ENCODE data around the gene C1orf21. TPM values are rescaled to one million over a fixed set of nuclear protein-coding genes. Genes with fewer than 3 reads are reported as not detected.
A peak's percentile ranks its signal among the peaks of the same experiment; 100 is the strongest.

C1orf21 gene
- polyA plus RNA-seq, 1 of the 3 experiments (the other 2 are of a cell fraction) = 4.8 TPM

DNA sequence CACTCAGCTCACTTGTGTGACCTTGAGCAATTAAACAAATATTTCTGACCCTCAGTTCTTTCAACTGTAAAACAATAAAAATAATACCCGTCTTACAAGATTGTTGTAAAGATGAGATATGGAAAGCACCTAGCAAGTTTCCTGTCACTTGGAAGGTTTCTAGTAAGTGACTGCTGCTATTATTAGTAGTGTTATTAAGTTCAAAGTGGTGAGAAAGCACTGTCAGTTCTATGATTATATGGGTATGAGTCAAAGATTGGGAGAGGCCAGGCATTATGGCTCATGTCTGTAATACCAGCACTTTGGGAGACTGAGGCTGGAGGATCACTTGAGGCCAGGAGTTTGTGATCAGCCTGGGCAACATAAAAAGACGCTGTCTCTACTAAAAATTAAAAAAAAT is 145.4 kb downstream of the C1orf21 start:
- H3K9ac ChIP-seq = no peak overlapping the region
- H3K9me2 ChIP-seq = no peaks in the 10 kb centered on the region
- H3F3A ChIP-seq (replicated peaks; ENCODE audit: insufficient read depth) = no peaks in the 10 kb centered on the region
- no peaks in the 10 kb centered on the region for H4K20me1 ChIP-seq (ENCODE audit: insufficient read depth)
- H3K27ac ChIP-seq (ENCODE audit: low read depth in 2 of 2, low read length in 1 of 2) = peak overlapping the region in 1 of 2 experiments; percentile 76; a peak in 1 of 4 replicates
- no peaks in the 10 kb centered on the region for H3K36me3 ChIP-seq (replicated peaks in 1 of 2; ENCODE audit: control insufficient read depth in 1 of 2, insufficient read depth in 2 of 2, low read length in 1 of 2)
- H2AFZ ChIP-seq (ENCODE audit: low read depth) = no peak overlapping the region
- POLR2A ChIA-PET = no interaction called here
- no peaks in the 10 kb centered on the region for H3K9me3 ChIP-seq
- no peak overlapping the region for H3K4me2 ChIP-seq
- 92% methylated on average over 2 of the region's 2 CpGs for WGBS (ENCODE audit: low lambda C conversion rate)
- DNase-seq = no peak
- H3K27me3 ChIP-seq (ENCODE audit: insufficient read depth) = no peaks in the 10 kb centered on the region
- H3K4me1 ChIP-seq (ENCODE audit: control insufficient read depth in 1 of 2, insufficient read depth in 2 of 2, low read depth in 1 of 2, low read length in 1 of 2) = peaks cover 0 to 7% of the 10 kb centered on the region in 2 experiments; a peak in 1 of 4 replicates
- CTCF ChIA-PET = interaction anchor here (1.0 kb wide), 1 partner anchor 20 kb away, joined by 3 read pairs; no protein-coding TSS in a partner anchor
- H3K79me2 ChIP-seq (ENCODE audit: insufficient read depth) = no peaks in the 10 kb centered on the region
- H3K4me3 ChIP-seq (ENCODE audit: low read depth in 2 of 2, low read length in 1 of 2) = no peak overlapping the region
- no peak for TF ChIP-seq EZH2phosphoT487 (IDR thresholded peaks at IDR 0.05; ENCODE audit: borderline replicate concordance, low read depth)

DNA sequence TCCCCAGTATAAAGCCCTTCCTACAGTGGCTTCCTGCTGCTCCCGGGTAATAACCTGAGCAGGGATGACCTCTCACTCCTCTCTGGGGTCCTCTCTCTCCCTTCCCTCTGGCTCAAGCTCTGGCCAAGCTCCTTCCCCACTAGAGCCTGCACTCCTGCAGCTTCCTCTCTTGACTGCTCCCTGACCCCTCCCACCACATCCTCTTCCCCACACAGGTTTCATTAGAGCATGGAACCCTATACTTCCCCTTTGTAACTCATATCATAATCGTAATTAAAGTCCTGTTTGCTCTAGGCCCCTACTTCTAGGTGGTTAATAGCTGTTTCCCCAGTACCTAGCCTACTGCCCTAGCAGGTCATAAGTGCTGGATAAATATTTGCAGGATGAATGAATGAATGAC is 146.2 kb downstream of the C1orf21 start:
- Histone ChIP-seq H3K9ac (no peak overlapping the region), H3K27ac (ENCODE audit: low read depth in 2 of 2, low read length in 1 of 2) (no peak overlapping the region), H3K4me1 (ENCODE audit: control insufficient read depth in 1 of 2, insufficient read depth in 2 of 2, low read depth in 1 of 2, low read length in 1 of 2) (peaks cover 0 to 7% of the 10 kb centered on the region in 2 experiments; a peak in 1 of 4 replicates), H3K79me2 (ENCODE audit: insufficient read depth) (no peaks in the 10 kb centered on the region), H3K9me3 (0 out of 2 replicates have a peak, but pooled peaks cover 4% of the 10 kb centered on the region), H2AFZ (ENCODE audit: low read depth) (no peak overlapping the region), H3K27me3 (ENCODE audit: insufficient read depth) (no peaks in the 10 kb centered on the region), H3K4me3 (ENCODE audit: low read depth in 2 of 2, low read length in 1 of 2) (no peak overlapping the region), H3F3A (replicated peaks; ENCODE audit: insufficient read depth) (no peaks in the 10 kb centered on the region), H3K36me3 (replicated peaks in 1 of 2; ENCODE audit: control insufficient read depth in 1 of 2, insufficient read depth in 2 of 2, low read length in 1 of 2) (peaks cover 0 to 4% of the 10 kb centered on the region in 2 experiments), H4K20me1 (ENCODE audit: insufficient read depth) (no peaks in the 10 kb centered on the region), H3K4me2 (no peak overlapping the region), H3K9me2 (no peaks in the 10 kb centered on the region)
- ChIA-PET CTCF (interaction anchor here (0.6 to 1.0 kb wide), 3 partner anchors 21 to 33 kb away, joined by 3 read pairs; no protein-coding TSS in a partner anchor), POLR2A (no interaction called here)
- DNase-seq = no peak
- WGBS (ENCODE audit: low lambda C conversion rate) = 85% methylated on average over 2 of the region's 2 CpGs
- TF ChIP-seq FOXJ3 (CRISPR knock-in tag; IDR thresholded peaks at IDR 0.05) = no peak
- TF ChIP-seq TEAD4 (IDR thresholded peaks at IDR 0.05; ENCODE audit: borderline replicate concordance, insufficient read depth) = no peak

DNA sequence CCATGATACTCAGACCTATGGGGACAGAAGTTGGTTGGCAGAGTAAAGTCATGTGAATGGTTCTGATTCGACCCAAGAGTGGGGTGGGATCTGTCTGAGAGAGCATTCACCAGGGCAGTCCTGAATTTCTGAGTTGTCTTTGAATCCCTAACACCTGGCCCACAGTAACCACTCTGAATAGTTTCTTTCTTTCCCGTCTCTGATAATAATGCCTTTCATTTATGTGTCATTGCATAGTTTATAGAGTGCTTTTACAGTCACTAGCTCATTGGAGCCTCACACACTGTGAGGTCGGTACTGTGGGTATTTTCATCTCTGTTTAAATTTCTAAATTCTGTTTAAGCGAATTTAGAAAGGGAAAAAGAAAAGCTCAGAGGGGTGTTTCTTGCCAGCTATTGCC is 147.1 kb downstream of the C1orf21 start:
- Histone ChIP-seq H4K20me1 (ENCODE audit: insufficient read depth) (no peaks in the 10 kb centered on the region), H3K79me2 (ENCODE audit: insufficient read depth) (no peaks in the 10 kb centered on the region), H3K9me2 (no peaks in the 10 kb centered on the region), H3K36me3 (replicated peaks in 1 of 2; ENCODE audit: control insufficient read depth in 1 of 2, insufficient read depth in 2 of 2, low read length in 1 of 2) (peaks cover 0 to 5% of the 10 kb centered on the region in 2 experiments), H3F3A (replicated peaks; ENCODE audit: insufficient read depth) (no peaks in the 10 kb centered on the region), H3K4me3 (ENCODE audit: low read depth in 2 of 2, low read length in 1 of 2) (no peak overlapping the region), H3K27ac (ENCODE audit: low read depth in 2 of 2, low read length in 1 of 2) (no peak overlapping the region; a peak in 1 of 4 replicates), H3K9me3 (0 out of 2 replicates have a peak, but pooled peaks cover 9% of the 10 kb centered on the region), H3K27me3 (ENCODE audit: insufficient read depth) (no peaks in the 10 kb centered on the region), H2AFZ (ENCODE audit: low read depth) (no peak overlapping the region), H3K4me2 (no peak overlapping the region), H3K9ac (no peak overlapping the region), H3K4me1 (ENCODE audit: control insufficient read depth in 1 of 2, insufficient read depth in 2 of 2, low read depth in 1 of 2, low read length in 1 of 2) (peaks cover 0 to 7% of the 10 kb centered on the region in 2 experiments; a peak in 1 of 4 replicates)
- ChIA-PET POLR2A (no interaction called here), CTCF (interaction anchor here (1.6 kb wide), 1 partner anchor 21 kb away, joined by 5 read pairs; no protein-coding TSS in a partner anchor)
- TF ChIP-seq POLR2AphosphoS5 (IDR thresholded peaks at IDR 0.05; ENCODE audit: low read depth, low read length) (no peak), CHD2 (IDR thresholded peaks at IDR 0.05; ENCODE audit: low read length, partially characterized antibody) (no peak), JUND (IDR thresholded peaks at IDR 0.05) (no peak)
- TF ChIP-seq, protein P1, sequence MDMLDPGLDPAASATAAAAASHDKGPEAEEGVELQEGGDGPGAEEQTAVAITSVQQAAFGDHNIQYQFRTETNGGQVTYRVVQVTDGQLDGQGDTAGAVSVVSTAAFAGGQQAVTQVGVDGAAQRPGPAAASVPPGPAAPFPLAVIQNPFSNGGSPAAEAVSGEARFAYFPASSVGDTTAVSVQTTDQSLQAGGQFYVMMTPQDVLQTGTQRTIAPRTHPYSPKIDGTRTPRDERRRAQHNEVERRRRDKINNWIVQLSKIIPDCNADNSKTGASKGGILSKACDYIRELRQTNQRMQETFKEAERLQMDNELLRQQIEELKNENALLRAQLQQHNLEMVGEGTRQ (IDR thresholded peaks at IDR 0.05; ENCODE audit: borderline replicate concordance, low read depth, low read length) = no peak
- TF ChIP-seq, protein P2, sequence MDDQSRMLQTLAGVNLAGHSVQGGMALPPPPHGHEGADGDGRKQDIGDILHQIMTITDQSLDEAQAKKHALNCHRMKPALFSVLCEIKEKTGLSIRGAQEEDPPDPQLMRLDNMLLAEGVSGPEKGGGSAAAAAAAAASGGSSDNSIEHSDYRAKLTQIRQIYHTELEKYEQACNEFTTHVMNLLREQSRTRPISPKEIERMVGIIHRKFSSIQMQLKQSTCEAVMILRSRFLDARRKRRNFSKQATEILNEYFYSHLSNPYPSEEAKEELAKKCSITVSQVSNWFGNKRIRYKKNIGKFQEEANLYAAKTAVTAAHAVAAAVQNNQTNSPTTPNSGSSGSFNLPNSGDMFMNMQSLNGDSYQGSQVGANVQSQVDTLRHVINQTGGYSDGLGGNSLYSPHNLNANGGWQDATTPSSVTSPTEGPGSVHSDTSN (IDR thresholded peaks at IDR 0.05) = no peak
- TF ChIP-seq, protein P3, sequence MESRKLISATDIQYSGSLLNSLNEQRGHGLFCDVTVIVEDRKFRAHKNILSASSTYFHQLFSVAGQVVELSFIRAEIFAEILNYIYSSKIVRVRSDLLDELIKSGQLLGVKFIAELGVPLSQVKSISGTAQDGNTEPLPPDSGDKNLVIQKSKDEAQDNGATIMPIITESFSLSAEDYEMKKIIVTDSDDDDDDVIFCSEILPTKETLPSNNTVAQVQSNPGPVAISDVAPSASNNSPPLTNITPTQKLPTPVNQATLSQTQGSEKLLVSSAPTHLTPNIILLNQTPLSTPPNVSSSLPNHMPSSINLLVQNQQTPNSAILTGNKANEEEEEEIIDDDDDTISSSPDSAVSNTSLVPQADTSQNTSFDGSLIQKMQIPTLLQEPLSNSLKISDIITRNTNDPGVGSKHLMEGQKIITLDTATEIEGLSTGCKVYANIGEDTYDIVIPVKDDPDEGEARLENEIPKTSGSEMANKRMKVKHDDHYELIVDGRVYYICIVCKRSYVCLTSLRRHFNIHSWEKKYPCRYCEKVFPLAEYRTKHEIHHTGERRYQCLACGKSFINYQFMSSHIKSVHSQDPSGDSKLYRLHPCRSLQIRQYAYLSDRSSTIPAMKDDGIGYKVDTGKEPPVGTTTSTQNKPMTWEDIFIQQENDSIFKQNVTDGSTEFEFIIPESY (IDR thresholded peaks at IDR 0.05; ENCODE audit: borderline replicate concordance, low read depth) = no peak
- 75% methylated on average over 4 of the region's 4 CpGs for WGBS (ENCODE audit: low lambda C conversion rate)
- no peak for DNase-seq

All from SK-N-SH (cell line).